SW 1271 (cell line): Measurements from ENCODE around the gene FKBP1A.
A peak's percentile ranks its signal among the peaks of the same experiment; 100 is the strongest.

Experiments used
- DNase-seq, 2 experiments: peaks; one replicate each; lab custom pipeline; 2025; lab: John Stamatoyannopoulos, UW

FKBP1A gene

DNA sequence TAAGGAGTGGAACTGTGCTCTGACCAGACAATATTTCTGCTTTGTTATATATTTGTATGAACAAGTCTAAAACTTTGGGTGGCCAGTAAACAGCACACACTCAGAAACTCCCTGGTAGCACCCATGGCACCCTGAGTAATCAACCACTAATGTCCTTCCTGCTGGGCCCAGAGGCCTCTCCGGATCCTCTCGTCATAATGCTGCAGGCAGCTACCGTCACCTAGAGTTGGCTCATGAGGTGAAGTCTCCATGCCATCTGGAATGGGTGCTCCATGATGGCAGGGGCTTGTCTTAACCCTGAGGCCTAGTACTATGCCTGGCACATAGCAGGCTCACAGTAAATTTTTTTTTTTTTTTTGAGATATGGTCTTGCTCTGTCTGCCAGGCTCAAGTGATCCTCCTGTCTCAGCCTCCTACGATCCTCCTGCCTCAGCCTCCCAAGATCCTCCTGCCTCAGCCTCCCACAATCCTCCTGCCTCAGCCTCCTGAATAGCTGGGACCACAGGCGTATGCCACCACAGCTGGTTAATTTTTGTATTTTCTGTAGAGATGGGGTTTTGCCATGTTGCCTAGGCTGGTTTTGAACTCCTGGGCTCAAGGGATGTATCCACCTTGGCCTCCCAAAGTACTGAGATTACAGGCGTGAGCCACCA, 60.9 kb downstream of the FKBP1A start:
- DNase-seq, result no peak

DNA sequence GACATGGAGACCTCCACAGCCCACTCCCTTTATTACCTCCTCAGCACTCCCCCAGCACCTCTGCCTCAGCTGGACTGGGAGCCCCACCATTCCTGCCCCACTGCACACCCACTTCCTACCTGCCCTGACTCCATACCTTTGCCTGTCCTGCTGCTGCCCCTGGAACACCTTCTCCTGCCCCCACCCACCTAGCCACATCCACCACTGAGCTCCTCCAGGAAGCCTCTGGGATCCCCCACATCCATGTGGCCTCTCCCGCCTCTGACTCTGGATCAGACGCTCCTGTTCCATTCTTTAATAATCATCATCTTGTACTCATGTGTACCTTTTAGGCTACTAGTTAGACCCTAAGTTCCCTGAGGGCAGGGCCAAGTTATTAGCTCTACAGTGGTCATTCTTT, 61.8 kb downstream of the FKBP1A start:
- no peak for DNase-seq

DNA sequence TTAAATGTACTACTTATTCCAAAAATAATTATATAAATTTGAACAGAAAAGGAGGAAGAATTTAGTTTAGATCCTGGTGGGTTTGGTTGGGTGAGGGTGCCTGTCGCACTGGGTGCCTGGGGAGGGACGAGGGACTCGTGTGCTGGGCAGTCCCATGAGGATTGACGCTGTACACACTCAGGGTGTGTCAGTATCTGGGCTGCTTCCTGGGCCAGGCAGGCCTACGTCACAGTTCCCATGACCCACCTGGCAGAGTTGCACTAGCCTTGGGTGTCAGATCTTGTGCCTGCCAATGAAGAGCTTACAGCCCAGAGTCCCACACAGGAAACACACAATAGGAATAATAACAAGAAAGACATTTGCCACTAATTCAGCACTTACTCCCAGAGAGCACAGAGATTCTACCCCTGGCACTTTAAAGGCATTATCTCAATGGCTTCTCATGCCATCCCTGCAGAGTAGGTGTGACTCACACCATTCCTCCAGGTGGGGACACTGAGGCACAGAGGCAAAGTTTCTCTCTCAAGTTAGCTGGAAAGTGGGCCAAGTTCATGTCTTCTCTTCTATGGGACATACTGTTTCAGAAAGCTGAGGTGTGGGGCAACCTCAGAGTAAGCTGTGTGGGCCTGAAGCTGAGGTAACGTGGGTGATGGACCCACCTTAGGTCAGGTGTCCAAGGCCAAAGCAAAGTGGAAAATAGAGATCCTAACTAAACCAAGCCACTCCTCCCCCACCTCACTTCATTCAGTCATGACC, 62.6 kb downstream of the FKBP1A start:
- no peak for DNase-seq

DNA sequence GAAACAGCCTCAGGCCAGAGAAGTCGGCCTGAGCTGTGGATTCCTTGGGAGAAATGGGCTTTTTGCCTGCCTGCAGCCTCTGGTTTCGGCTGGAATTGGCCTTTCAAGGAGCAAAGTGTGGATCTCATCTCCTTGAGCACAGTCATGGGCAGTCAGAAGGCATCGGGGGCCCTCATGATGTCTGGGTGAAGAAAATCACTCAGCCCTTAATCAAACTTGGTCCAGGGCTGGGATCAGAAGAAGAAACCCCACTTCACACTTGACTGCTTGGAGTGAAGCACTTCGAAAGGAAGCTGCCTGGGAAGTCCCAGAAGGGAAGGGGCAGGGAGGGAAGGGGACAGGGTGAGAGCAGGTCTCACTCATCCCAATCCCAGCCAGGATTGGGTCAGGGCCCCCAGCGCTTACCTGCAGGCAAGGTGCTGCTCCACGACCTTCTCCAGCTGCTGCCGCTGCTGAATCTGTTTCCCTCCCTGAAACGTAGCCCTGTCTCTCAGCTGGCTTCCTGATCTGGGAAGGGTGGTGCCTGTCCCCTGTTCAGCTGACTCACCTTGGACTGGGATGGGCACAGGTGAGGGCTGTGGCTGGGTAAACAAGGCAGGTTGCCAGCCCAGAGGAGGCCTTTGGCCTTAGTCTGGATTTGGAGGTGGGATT, 64.0 kb downstream of the FKBP1A start, which contains the start of gene SDCBP2:
TSS of gene SDCBP2 (minus strand) at position 460 of the 651 bp plus-strand sequence. CDS start 8,723 bp downstream, outside the sequence.
- no peak for DNase-seq

DNA sequence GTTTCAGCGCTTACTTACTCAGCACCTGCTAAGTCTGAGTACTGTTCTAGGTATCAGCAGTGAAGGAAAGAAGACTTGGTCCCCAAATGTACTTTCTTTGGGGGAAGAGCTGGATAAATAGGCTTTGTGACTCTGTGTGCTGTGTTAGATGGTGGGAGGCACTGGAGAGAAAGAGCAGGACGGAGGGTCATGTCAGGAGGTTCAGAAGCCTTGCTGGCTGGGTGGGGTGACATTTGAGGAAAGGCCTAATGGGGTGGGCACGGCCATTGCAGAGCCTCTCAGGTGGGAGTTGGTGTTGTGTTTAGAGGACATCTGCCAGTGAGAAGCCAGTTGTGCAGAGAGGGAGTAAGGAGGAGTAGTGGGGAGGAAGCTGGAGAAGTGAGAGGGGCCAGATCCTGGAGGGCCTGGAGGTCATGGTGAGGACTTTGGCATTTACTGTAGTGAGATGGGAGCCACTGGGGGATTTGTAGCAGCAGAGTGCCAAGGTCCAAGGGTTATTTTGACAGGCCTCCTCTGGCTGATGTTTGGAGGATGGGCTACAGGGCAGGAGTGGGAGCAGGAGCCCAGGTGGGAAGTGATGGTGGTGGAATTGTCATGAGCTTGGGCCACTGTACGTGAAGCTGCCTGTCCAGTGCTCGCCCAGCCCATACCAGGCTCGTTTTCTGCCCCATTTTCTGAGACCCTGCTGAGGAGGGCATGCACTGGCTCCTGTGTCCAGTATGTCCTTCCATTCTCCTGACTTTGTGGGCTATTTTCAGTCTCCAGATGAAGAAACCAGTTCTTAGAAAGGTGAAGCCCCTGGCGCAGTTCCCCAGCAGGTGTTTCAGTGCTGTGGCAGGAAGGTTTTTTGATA, 64.8 kb downstream of the FKBP1A start:
- no peak for DNase-seq

DNA sequence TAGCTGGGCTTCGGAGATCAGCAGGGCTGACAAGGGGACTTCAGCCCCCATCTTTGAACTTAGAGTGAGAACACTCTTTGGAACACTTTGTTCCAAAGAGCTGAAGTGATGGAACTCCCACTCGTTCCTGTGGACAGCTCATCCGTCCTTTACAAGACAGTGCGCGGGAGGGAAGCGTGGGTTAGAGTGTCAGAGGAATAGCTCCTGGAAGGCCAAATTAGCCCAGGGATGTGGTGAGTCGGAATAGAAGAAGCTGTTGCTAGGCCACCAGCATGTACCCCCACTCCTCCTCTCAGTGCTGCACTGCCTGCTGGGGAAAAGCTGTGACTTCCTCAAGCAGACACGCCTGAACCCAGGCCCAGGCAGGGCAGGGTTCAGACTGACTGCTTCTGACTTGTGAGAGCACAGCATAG, 65.6 kb downstream of the FKBP1A start:
- DNase-seq, result no peak

DNA sequence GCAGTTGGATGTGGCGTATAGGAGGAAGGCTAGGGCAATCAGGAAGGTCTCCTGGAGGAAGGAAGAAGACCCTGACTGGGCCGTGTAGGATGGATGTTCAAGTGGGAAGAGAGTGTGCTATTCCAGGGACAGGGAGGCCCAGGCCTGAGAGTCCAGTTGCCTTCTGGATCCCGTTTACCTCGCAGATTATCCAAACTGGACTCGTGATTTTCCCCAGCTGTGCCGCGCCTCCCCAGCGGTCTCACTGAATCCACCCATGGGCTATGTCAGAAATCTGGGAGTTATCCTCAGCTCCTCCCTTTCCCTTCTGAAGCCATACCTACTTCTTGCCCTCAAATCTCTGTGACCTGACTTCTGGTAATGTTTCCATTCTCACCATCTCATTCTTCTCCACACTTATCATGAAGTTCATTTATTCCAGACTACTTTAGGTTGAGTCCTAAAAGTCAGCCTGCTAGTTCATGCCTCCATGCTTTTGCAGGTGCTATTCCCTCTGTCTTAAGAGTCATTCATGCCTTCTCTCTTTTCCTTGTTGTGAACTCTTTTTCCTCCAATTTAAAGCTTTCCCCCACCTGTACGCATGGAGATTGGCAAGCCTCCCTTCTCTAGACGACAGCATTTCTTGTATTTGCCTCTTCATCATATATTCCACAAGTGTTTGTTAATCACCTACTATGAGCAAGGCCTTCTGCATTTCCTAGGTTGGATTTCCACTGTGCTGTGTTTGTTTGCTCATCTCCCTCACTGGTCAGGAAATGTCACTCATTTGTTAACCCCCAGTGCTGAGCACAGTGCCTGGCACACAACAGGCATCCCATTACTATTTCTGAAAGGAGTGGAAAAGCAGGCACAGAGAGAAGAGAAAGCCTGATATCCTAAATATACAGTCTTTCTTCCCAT, 66.6 kb downstream of the FKBP1A start:
- DNase-seq, result no peak

DNA sequence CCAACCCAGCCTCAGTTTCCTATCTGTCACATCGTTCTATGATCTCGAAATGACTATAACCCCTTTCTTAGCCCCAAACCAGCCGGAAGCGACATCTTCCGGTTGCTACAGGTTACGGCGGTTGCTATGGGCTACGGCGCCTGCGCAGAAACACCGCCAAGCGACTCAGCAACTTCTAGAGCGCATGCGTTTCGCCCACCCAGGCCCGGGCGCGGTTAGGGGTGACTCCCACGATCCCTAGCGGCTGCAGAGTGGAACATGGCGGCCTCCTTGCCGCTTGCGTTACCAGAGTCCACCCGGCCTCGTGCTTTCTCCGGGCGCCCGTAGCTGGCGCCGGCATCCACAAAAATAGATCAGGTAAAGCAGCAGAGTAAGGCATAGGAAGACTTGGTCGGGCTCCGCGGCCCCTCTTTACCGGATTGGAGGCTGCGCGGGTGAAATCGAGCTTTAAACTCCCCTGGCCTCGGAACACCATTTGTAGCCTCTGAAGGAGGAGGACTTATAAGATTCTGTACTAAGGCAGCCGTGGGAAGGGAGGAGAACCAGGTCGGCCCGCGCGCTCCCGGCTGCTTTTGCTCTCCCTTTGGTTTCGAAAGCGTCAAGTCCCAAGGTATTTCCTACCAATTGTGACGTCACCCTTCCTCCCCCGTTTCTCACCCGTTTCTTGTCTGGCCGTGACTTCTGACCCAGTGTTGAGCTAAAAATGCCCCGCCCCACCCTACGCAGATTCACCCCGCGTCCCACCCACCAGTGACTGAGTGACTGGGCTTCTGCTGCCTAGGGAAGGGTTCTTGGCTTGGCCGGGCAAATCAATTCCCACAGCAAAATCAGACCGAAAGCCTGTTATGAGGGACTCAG, 67.5 kb downstream of the FKBP1A start:
- peak; percentile 91 to 95 for DNase-seq

DNA sequence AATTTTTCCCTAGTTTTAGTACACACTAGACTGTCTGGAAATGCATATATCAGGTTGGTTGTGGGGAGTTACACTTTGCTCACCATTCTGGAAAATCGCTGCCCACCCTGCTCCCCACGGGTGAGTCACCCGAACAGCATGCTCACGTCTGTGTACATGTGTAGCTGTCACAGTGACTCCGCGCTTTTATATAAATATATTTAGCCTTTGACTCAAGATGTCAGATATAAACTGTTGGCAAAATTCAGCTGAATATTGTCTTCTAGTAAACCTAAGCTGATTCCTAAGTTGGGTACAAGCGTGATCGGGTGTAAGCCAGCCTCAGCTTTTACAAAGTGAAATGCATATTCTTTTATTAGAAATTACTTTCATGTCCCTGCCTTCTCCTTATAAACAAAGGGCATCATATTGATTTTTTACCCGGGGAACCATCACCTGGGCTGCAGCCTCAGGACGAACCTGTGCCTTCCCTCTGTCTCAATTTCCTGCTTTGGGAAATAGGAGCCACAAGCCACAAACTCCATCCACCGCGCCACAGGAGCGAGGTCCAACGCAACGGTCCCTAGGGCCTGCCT, 68.2 kb downstream of the FKBP1A start:
- no peak for DNase-seq

DNA sequence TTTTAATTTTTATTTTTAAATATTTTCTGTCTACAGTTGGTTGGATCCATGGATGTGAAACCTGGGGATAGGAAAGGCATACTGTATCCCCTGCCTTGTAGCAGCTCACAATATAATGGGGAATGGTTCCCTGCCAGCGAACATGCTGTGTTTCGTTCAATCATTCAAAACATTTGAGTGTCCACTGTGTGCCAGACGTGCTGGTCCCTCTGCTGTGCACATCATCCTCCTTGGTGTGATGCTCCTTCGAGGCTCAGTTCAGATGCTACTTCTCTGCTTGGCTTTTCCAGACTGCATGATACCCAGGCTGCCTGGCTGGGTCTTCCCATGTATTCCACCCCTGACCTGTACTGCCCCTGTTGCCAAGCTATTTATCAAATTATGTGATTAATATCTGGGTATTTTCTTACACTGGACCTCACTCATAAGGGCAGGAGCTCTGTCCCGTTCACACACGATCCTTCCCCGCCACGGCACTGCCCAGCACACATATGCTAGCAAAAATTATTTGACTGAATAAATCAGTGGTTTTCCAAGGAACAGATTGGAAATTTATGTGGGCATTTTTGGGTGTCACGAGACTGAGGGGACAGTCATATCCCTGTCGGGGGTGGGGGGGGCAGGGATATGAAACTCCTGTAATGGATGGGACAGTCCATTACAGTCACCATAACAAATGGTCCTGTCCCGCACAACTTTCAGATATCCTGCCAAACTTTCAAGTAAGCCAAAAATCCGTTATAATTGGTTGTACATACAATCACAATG, 68.8 kb downstream of the FKBP1A start:
- no peak for DNase-seq

DNA sequence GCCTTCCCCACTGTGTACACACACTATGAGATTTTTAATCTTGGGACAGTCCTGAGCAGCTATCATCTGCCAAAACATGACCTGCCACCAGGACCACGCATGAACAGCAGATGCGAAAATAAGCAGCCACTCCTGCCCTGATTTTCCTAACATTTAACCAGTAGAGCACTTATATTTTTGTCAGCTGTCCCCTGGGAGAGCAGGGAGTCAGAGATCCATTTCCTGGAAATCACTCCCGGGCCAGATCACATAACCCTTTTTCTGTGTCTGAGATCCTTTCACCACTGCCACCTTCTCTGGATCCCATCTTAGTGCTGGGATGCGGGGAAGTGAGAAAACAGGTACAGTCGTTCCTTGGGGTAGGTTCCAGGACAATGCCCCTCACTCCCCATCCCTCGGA, 69.6 kb downstream of the FKBP1A start:
- DNase-seq, result no peak

DNA sequence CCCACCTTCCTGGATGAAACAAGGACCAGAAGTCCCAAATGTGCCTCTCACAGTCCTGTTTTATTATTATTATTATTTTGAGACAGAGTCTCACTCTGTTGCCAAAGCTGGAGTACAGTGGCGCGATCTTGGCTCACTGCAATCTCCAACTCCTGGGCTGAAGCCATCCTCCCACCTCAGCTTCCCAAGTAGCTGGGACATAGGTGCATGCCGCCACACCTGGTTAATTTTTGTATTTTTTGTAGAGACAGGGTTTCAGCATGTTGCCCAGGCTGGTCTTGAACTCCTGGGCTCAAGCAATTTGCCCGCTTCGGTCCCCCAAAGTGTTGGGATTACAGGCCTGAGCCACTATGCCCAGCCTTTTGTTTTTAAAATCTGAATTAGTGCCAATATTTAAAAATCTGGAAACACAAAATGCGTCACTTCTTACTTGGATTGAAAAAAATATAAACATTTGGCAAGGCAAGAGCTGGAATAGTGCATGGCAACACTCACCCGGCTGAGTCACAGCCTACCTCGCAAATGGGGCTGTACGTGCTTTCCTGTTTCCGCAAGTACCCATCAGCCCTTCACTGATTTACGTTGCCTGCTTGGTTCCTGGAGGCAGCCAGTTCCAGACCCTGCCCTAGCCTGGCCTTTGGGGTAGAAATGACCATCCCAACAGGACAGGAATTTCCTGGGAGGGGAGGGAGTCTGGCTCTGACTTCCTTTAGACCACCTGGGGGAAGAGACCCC, 70.2 kb downstream of the FKBP1A start:
- DNase-seq, result no peak

DNA sequence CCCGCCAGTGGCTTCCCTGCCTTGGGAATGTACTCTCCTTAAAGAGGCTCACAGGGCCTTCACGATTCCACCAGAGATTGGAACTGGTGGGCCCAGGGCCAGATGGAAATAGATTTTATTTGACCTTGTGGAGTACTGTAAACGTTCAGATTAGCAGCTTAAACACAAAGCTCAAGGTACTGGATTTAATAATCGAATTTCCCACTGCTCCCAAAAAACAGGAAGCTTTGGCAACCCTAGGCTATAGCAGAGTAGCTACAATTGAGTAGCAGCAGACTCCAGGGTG, 71.3 kb downstream of the FKBP1A start:
- no peak for DNase-seq

DNA sequence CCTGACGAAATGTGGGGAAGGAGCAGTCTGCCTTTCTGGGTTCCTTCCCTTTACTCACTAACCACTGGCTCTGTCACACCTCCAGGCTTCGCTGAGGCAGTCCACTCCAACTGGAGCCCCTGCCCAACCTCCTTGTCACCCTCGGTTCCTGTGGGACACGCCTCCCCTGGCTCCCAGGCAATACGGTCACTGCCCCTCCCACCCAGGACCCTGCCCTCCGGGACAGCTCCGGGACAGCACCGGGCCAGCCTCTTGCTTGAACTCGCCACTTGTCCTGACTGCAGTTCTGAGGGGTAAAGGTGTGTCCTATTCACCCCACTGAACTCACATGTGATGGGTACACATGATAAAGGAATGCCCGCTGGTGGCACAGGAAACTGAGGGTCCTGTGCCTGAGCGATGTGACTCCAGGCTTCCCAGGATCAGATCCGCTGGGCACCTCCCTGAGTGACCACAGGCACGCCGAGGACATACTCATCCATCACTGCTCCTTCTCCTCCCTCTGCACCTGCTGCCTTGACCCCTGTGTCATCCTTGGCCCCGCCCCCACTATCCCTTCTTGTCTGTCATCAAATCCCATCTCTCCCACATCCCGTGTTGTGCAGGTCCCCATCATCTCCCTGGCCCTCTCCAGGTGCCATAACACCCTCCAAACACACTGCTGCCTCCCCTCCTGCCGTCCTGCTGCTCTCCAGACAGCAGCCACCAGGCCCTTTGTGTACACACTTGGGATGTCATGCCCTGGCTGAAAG, 71.8 kb downstream of the FKBP1A start:
- no peak for DNase-seq

DNA sequence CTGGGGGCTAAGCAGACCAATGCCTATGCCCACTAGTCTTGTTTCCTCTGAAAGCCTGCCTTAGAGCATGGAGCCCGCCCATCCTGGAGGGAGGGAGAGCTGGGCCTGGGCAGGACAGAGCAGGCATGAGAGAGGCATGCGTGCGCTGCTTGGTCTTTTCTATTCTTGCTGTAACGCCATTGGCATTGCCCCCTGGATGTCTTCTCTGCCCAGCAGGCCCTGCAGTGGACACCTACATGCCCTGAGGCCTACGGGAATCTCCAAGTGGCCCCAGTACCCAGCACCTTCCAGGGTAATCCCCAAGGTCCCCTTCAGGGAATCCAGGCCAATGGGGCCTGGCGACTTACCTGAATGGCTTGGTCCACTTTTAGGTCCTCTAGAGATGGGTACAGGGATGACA, 72.8 kb downstream of the FKBP1A start:
- no peak for DNase-seq

DNA sequence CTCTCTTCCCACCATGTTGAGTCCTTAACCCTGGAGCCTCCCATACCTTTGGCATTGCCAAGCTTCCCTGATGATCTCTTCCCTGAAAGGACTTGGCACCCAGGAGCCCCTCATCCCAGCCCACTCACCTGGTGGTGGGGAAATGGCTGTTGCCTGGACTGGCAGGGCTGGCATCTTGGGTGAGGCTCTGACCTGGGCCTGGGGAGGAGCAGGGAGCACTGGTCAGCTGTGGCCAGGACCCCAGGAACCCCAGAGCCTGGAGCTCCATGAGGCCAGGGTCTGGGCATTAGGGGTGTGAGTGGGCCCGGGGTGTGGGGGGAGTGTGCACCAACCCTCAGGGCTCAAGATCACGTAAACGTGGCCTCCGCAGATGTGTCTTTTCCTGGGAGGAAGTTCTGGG, 73.4 kb downstream of the FKBP1A start:
- no peak for DNase-seq

DNA sequence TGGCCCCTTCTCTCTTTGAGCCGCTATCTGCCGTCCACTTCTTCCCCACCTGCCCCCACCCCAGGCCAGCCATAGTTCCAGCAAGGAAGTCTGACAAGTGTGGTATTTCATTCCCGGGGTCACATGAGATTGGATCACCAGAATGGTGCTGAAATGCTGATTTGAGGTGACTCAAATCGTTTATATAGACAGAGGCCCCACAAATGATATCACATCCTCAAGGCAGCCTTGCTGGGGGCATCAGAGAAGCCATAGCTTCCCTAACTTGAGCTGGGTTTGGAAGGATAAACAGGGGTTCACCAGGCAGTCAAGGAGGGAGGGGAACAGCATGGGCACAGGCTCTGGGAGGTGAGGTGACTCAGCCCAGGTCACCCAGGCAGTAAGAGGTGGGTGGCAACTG, 73.8 kb downstream of the FKBP1A start:
- DNase-seq, result no peak
